Spleen (tissue), 11 donors: ENCODE measurements around the gene HEPHL1. TPM values are rescaled to one million over a fixed set of nuclear protein-coding genes. Genes with fewer than 3 reads are reported as not detected.

Experiments
- DNase-seq: peaks from one replicate; pipeline ENCODE4 v3.0.0-alpha.2; 2020
- H3K27ac ChIP-seq, 8 donors: fragments of 200-600 bp; sonication (generic) in 7 of 8; 1 replicate in 4 of 8; 2 replicates in 4 of 8; pipeline versions ENCODE4 v1.5.0 to v1.8.0; 2016 to 2021; ENCODE audit warnings: inconsistent platforms in 4 of 8, mild to moderate bottlenecking in 4 of 8, moderate library complexity in 1 of 8
- H3K27me3 ChIP-seq, 7 donors: fragments of 200-600 bp; sonication (generic) in 6 of 7; replicated peaks in 1 of 7; 1 replicate in 4 of 7; 2 replicates in 3 of 7; pipeline versions ENCODE4 v1.5.0 to v1.8.0; 2016 to 2021; ENCODE audit warnings: inconsistent platforms in 3 of 7, mild to moderate bottlenecking in 1 of 7
- H3K36me3 ChIP-seq, 6 donors: fragments of 200-600 bp; sonication (generic) in 5 of 6; 1 replicate in 4 of 6; 2 replicates in 2 of 6; pipeline versions ENCODE4 v1.5.0 to v1.8.0; 2016 to 2021; ENCODE audit warnings: inconsistent platforms in 2 of 6
- H3K4me1 ChIP-seq, 6 donors: fragments of 200-600 bp; sonication (generic) in 5 of 6; 1 replicate in 3 of 6; 2 replicates in 3 of 6; pipeline versions ENCODE4 v1.5.0 to v1.8.0; 2016 to 2021; ENCODE audit warnings: inconsistent platforms in 3 of 6
- H3K4me3 ChIP-seq, 8 donors: fragments of 200-600 bp; sonication (generic) in 7 of 8; 1 replicate in 4 of 8; 2 replicates in 4 of 8; pipeline versions ENCODE4 v1.5.0 to v1.8.0; 2016 to 2021; ENCODE audit warnings: inconsistent platforms in 4 of 8, mild to moderate bottlenecking in 4 of 8, moderate library complexity in 2 of 8
- H3K9me3 ChIP-seq, 8 donors: fragments of 200-600 bp; sonication (generic) in 7 of 8; 1 replicate in 4 of 8; 2 replicates in 4 of 8; pipeline versions ENCODE4 v1.5.0 to v1.8.0; 2016 to 2021; ENCODE audit warnings: inconsistent platforms in 4 of 8
- POLR2A ChIP-seq, 3 donors: fragments of 450-650 bp; IDR thresholded peaks; one replicate each; pipeline ENCODE4 v1.5.1; 2017; ENCODE audit warnings: antibody characterized with exemption in 3 of 3, mild to moderate bottlenecking in 1 of 3
- POLR2AphosphoS5 ChIP-seq, 3 donors: sonication (generic); formaldehyde crosslinking; IDR thresholded peaks; one replicate each; pipeline ENCODE4 v1.5.1; 2017; ENCODE audit warnings: antibody characterized with exemption in 3 of 3
- WGBS, 5 donors: extraction: QIAGEN DNeasy Blood & Tissue Kit in 3 of 5; methylation state at CpG; one replicate each; pipeline versions ENCODE4 v1.1.5 to v1.1.7; 2013 to 2018; 5-methylcytosine and 5-hydroxymethylcytosine counted together
- intact Hi-C: fragments of 100-400 bp; cut with DNase I; formaldehyde crosslinking; loops from one replicate; pipeline ENCODE4 v1.15.0; 2023; ENCODE audit warnings: low total_unique reads
- polyA plus RNA-seq, 3 donors: library from polyadenylated mRNA; stranded (reverse); fragments of 200-250 nt; gene quantifications; one replicate each; pipeline ENCODE4 v1.2.1, GENCODE V29; 2013
- total RNA-seq, 7 donors: library from RNA; depleted of rRNA in 3 of 7; stranded (reverse); fragments of >200 nt in 3 of 7; fragmentation: NEBNext Ultra II Directional in 4 of 7; extraction: Animal tissue kit (Norgen Biotek cat#: 25700) in 4 of 7; gene quantifications; one replicate each; pipeline versions ENCODE4 v1.1.0 to v1.2.1, GENCODE V29; 2016 to 2021
- TF ChIP-seq, protein P1 (sequence below), 11 experiments: fragments of 200-600 bp in 7 of 11; fragments of 450-650 bp in 4 of 11; sonication (generic) in 4 of 11; IDR thresholded peaks in 8 of 11; conservative IDR thresholded peaks in 3 of 11; 1 replicate in 7 of 11; 2 replicates in 4 of 11; pipeline versions ENCODE4 v1.4.0 to v1.8.0; 2016 to 2021; ENCODE audit warnings: antibody characterized with exemption in 11 of 11, inconsistent platforms in 4 of 11, mild to moderate bottlenecking in 1 of 11
- donor health status: healthy with polysubstance abuse.
- donor health status: DM: no; HTN: no; CAD: no; lungs with moderate emphysema.
- donor health status: DM: no; HTN: no; CAD: no.
- donor health status: Bipolar disorder and iron deficiency.
- donor health status: healthy.
- donor health status: DM: no; HTN: no; CAD: no.
- donor health status: DM: yes; HTN: yes; CAD: no.

HEPHL1 gene
- total and polyA plus RNA-seq, 10 donors: not detected

DNA sequence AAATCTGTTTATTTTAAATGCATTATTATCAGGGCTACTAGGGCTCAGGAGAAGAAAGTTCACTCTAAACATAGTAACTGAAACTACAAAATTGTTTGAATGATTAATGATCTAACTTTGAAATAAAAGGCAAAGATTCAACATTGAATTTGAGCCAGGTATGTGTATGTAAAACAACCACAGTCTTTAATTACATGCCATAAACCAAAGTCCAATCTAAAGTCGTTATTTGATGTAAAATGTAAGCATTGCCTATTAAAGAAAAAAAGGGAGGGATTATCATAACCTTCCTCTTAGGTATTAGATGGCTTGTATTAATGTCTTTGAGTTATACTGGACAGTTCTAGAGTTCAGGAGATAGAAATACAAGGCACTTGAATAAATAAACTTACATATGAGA is 82.3 kb downstream of the HEPHL1 start:
- DNase-seq: no peak
- intact Hi-C loops: no loop called here

DNA sequence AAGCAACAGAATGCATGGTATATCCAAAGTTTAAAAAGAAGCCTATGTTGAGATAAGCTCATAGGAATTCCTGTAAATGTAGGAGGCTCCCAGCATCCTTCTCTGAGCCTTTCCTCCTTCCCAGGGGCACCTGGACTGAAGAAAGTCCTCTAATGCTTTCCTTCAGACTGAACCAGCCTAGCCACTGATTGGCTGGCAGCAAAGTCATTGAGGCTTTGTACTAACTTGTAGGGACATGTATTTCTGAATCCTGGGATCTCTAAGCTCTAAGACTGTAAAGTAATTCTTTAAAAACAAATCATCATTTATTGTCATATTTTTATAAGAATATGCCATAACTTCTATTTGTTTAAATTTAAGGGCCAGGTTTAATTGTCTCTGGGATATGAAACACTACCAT is 83.6 kb downstream of the HEPHL1 start:
- Histone ChIP-seq H3K4me1 (no peaks in the 10 kb centered on the region), H3K27ac (no peak overlapping the region), H3K9me3 (peaks cover 0 to 7% (median 0%) of the 10 kb centered on the region in 8 donors), H3K27me3 (no peaks in the 10 kb centered on the region), H3K4me3 (no peak overlapping the region), H3K36me3 (no peaks in the 10 kb centered on the region)
- intact Hi-C loops: no loop called here
- no peak for TF ChIP-seq POLR2AphosphoS5 (IDR thresholded peaks at IDR 0.05)
- TF ChIP-seq POLR2A (IDR thresholded peaks at IDR 0.05): no peak
- TF ChIP-seq, protein P1, sequence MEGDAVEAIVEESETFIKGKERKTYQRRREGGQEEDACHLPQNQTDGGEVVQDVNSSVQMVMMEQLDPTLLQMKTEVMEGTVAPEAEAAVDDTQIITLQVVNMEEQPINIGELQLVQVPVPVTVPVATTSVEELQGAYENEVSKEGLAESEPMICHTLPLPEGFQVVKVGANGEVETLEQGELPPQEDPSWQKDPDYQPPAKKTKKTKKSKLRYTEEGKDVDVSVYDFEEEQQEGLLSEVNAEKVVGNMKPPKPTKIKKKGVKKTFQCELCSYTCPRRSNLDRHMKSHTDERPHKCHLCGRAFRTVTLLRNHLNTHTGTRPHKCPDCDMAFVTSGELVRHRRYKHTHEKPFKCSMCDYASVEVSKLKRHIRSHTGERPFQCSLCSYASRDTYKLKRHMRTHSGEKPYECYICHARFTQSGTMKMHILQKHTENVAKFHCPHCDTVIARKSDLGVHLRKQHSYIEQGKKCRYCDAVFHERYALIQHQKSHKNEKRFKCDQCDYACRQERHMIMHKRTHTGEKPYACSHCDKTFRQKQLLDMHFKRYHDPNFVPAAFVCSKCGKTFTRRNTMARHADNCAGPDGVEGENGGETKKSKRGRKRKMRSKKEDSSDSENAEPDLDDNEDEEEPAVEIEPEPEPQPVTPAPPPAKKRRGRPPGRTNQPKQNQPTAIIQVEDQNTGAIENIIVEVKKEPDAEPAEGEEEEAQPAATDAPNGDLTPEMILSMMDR (IDR thresholded peaks at IDR 0.05 in 8 of 11, conservative IDR thresholded peaks at IDR 0.05 in 3 of 11): no peak
- DNase-seq: no peak

More for the DNA sequence above, 82.3 kb downstream of the HEPHL1 start:
- TF ChIP-seq POLR2A (IDR thresholded peaks at IDR 0.05) (no peak), POLR2AphosphoS5 (IDR thresholded peaks at IDR 0.05) (no peak)
- TF ChIP-seq, protein P1 (IDR thresholded peaks at IDR 0.05 in 8 of 11, conservative IDR thresholded peaks at IDR 0.05 in 3 of 11): no peak
- H3K4me1 ChIP-seq: no peaks in the 10 kb centered on the region
- WGBS, 5 donors: 56 to 81% (median 61%) methylated on average over 1 of the region's 1 CpG
- no peak overlapping the region for H3K27ac ChIP-seq
- no peaks in the 10 kb centered on the region for H3K36me3 ChIP-seq
- no peak overlapping the region for H3K4me3 ChIP-seq
- H3K9me3 ChIP-seq: peaks cover 0 to 15% (median 0%) of the 10 kb centered on the region in 8 donors
- H3K27me3 ChIP-seq: no peaks in the 10 kb centered on the region

GRCh38 chr11:94106716-94107115 is 85.6 kb downstream of the HEPHL1 start:
- no peak for DNase-seq
- WGBS, 5 donors: 84 to 93% (median 88%) methylated on average over 4 of the region's 4 CpGs
- Histone ChIP-seq H3K27ac (no peak overlapping the region), H3K9me3 (peaks cover 0 to 7% (median 0%) of the 10 kb centered on the region in 8 donors), H3K27me3 (peaks cover 0 to 10% (median 0%) of the 10 kb centered on the region in 7 donors), H3K4me3 (no peak overlapping the region), H3K36me3 (no peaks in the 10 kb centered on the region), H3K4me1 (no peaks in the 10 kb centered on the region)
- TF ChIP-seq POLR2A (IDR thresholded peaks at IDR 0.05): no peak
- TF ChIP-seq, protein P1 (IDR thresholded peaks at IDR 0.05 in 8 of 11, conservative IDR thresholded peaks at IDR 0.05 in 3 of 11): no peak
- TF ChIP-seq POLR2AphosphoS5 (IDR thresholded peaks at IDR 0.05): no peak
- intact Hi-C loops: no loop called here

DNA sequence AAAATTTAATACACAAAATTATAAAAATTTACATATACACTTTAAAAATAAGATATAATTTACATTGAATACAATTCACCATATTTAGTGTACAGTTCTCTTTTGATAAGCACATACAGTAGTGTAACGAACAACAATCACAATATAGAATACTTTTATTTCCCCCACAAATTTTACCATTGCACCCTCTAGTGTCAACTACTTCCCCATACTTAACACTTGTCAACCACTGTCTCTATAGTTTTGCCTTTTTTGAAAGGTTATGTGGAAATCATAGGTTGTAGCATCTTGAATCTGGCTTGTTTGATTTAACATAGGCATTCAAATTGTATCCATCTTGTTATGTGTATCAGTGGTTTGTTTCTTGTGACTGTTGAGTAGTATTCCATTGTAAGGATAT is 86.2 kb downstream of the HEPHL1 start:
- no peak for TF ChIP-seq POLR2A (IDR thresholded peaks at IDR 0.05)
- no peak for TF ChIP-seq POLR2AphosphoS5 (IDR thresholded peaks at IDR 0.05)
- TF ChIP-seq, protein P1 (IDR thresholded peaks at IDR 0.05 in 8 of 11, conservative IDR thresholded peaks at IDR 0.05 in 3 of 11): no peak

More for the DNA sequence above, 86.2 kb downstream of the HEPHL1 start:
- H3K4me3 ChIP-seq: no peak overlapping the region
- H3K36me3 ChIP-seq: no peaks in the 10 kb centered on the region
- WGBS, 5 donors: 78 to 95% (median 86%) methylated on average over 1 of the region's 1 CpG
- H3K4me1 ChIP-seq: no peaks in the 10 kb centered on the region
- DNase-seq: no peak
- H3K27me3 ChIP-seq: peaks cover 0 to 13% (median 0%) of the 10 kb centered on the region in 7 donors
- H3K27ac ChIP-seq: no peak overlapping the region
- intact Hi-C loops: no loop called here
- peaks cover 0 to 7% (median 0%) of the 10 kb centered on the region in 8 donors for H3K9me3 ChIP-seq
